IPS-18c (cell line): ENCODE data around the gene MARCHF3.
"Not testable (repeated sequence)": the region's sequence is repeated elsewhere in the genome, so short reads cannot be mapped to it uniquely, and the experiment has no call there.

ENCODE experiments used
- H3K4me3 ChIP-seq: 2 replicates; pipeline ENCODE4 v1.7.0; 2013; ENCODE audit warnings: low read depth, mild to moderate bottlenecking, low read length, moderate library complexity; ENCODE audit not compliant: insufficient read depth
- H3K9me3 ChIP-seq: one replicate; pipeline ENCODE4 v1.6.1; 2013; ENCODE audit warnings: mild to moderate bottlenecking, low read length, moderate library complexity; ENCODE audit not compliant: control insufficient read depth, insufficient read depth

Gene MARCHF3

GRCh38 chr5:126948011-126948355 lies 82.4 kb downstream of the MARCHF3 start:
- Histone ChIP-seq H3K9me3 (no peaks in the 10 kb centered on the region), H3K4me3 (no peak overlapping the region)

- H3K9me3 ChIP-seq = no peaks in the 10 kb centered on the region
- no peak overlapping the region for H3K4me3 ChIP-seq
Observed at GRCh38 chr5:126947146-126948010, 83.0 kb downstream of the MARCHF3 start.

GRCh38 chr5:126942908-126943307 lies 87.5 kb downstream of the MARCHF3 start:
- not testable (repeated sequence) for H3K4me3 ChIP-seq, H3K9me3 ChIP-seq

GRCh38 chr5:126941403-126941802 lies 89.0 kb downstream of the MARCHF3 start:
- Histone ChIP-seq H3K4me3 (no peak overlapping the region), H3K9me3 (no peaks in the 10 kb centered on the region)

GRCh38 chr5:126939887-126940286 lies 90.5 kb downstream of the MARCHF3 start:
- Histone ChIP-seq H3K9me3 (no peaks in the 10 kb centered on the region), H3K4me3 (no peak overlapping the region)

- Histone ChIP-seq H3K9me3 (no peaks in the 10 kb centered on the region), H3K4me3 (no peak overlapping the region)
Observed at GRCh38 chr5:126938466-126938865, 91.9 kb downstream of the MARCHF3 start.

- Histone ChIP-seq H3K9me3 (no peaks in the 10 kb centered on the region), H3K4me3 (no peak overlapping the region)
Observed at GRCh38 chr5:126937771-126938170, 92.6 kb downstream of the MARCHF3 start.

GRCh38 chr5:126936775-126937418 lies 93.5 kb downstream of the MARCHF3 start:
- Histone ChIP-seq H3K9me3 (no peaks in the 10 kb centered on the region), H3K4me3 (no peak overlapping the region)

GRCh38 chr5:126931963-126932660 lies 98.2 kb downstream of the MARCHF3 start:
- Histone ChIP-seq H3K4me3 (no peak overlapping the region), H3K9me3 (no peaks in the 10 kb centered on the region)

- H3K9me3 ChIP-seq = no peaks in the 10 kb centered on the region
- no peak overlapping the region for H3K4me3 ChIP-seq
Observed at GRCh38 chr5:126928041-126928440, 102.3 kb downstream of the MARCHF3 start.

- H3K4me3 ChIP-seq = no peak overlapping the region
- H3K9me3 ChIP-seq = no peaks in the 10 kb centered on the region
Observed at GRCh38 chr5:126927429-126927828, 102.9 kb downstream of the MARCHF3 start.

GRCh38 chr5:126926187-126926586 lies 104.2 kb downstream of the MARCHF3 start:
- H3K4me3 ChIP-seq = no peak overlapping the region
- H3K9me3 ChIP-seq = no peaks in the 10 kb centered on the region

- Histone ChIP-seq H3K4me3 (no peak overlapping the region), H3K9me3 (no peaks in the 10 kb centered on the region)
Observed at GRCh38 chr5:126925482-126925881, 104.9 kb downstream of the MARCHF3 start.

GRCh38 chr5:126924331-126925033 lies 105.9 kb downstream of the MARCHF3 start:
- Histone ChIP-seq H3K4me3 (no peak overlapping the region), H3K9me3 (no peaks in the 10 kb centered on the region)

GRCh38 chr5:126921241-126922091 lies 108.9 kb downstream of the MARCHF3 start:
- no peak overlapping the region for H3K4me3 ChIP-seq
- H3K9me3 ChIP-seq = no peaks in the 10 kb centered on the region

- Histone ChIP-seq H3K9me3 (no peaks in the 10 kb centered on the region), H3K4me3 (no peak overlapping the region)
Observed at GRCh38 chr5:126920291-126920690, 110.1 kb downstream of the MARCHF3 start.

GRCh38 chr5:126919566-126919965 lies 110.8 kb downstream of the MARCHF3 start:
- Histone ChIP-seq H3K9me3 (no peaks in the 10 kb centered on the region), H3K4me3 (no peak overlapping the region)
